ENCODE data around the gene CACNA1G.

- TF ChIP-seq EZH2 (IDR thresholded peaks at IDR 0.05; ENCODE audit: borderline replicate concordance, insufficient read depth, low read length, poor library complexity, severe bottlenecking) (no peak), POLR2AphosphoS5 (IDR thresholded peaks at IDR 0.05) (no peak), TAF1 (IDR thresholded peaks at IDR 0.05; ENCODE audit: low read depth) (no peak), SMC3 (conservative IDR thresholded peaks at IDR 0.05; ENCODE audit: poor library complexity) (no peak), RAD21 (conservative IDR thresholded peaks at IDR 0.05) (no peak), MXI1 (conservative IDR thresholded peaks at IDR 0.05; ENCODE audit: poor library complexity, severe bottlenecking) (no peak)
- TF ChIP-seq, protein P1, sequence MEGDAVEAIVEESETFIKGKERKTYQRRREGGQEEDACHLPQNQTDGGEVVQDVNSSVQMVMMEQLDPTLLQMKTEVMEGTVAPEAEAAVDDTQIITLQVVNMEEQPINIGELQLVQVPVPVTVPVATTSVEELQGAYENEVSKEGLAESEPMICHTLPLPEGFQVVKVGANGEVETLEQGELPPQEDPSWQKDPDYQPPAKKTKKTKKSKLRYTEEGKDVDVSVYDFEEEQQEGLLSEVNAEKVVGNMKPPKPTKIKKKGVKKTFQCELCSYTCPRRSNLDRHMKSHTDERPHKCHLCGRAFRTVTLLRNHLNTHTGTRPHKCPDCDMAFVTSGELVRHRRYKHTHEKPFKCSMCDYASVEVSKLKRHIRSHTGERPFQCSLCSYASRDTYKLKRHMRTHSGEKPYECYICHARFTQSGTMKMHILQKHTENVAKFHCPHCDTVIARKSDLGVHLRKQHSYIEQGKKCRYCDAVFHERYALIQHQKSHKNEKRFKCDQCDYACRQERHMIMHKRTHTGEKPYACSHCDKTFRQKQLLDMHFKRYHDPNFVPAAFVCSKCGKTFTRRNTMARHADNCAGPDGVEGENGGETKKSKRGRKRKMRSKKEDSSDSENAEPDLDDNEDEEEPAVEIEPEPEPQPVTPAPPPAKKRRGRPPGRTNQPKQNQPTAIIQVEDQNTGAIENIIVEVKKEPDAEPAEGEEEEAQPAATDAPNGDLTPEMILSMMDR (IDR thresholded peaks at IDR 0.05; ENCODE audit: poor library complexity, severe bottlenecking): no peak
- TF ChIP-seq, protein P2, sequence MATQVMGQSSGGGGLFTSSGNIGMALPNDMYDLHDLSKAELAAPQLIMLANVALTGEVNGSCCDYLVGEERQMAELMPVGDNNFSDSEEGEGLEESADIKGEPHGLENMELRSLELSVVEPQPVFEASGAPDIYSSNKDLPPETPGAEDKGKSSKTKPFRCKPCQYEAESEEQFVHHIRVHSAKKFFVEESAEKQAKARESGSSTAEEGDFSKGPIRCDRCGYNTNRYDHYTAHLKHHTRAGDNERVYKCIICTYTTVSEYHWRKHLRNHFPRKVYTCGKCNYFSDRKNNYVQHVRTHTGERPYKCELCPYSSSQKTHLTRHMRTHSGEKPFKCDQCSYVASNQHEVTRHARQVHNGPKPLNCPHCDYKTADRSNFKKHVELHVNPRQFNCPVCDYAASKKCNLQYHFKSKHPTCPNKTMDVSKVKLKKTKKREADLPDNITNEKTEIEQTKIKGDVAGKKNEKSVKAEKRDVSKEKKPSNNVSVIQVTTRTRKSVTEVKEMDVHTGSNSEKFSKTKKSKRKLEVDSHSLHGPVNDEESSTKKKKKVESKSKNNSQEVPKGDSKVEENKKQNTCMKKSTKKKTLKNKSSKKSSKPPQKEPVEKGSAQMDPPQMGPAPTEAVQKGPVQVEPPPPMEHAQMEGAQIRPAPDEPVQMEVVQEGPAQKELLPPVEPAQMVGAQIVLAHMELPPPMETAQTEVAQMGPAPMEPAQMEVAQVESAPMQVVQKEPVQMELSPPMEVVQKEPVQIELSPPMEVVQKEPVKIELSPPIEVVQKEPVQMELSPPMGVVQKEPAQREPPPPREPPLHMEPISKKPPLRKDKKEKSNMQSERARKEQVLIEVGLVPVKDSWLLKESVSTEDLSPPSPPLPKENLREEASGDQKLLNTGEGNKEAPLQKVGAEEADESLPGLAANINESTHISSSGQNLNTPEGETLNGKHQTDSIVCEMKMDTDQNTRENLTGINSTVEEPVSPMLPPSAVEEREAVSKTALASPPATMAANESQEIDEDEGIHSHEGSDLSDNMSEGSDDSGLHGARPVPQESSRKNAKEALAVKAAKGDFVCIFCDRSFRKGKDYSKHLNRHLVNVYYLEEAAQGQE (IDR thresholded peaks at IDR 0.05; ENCODE audit: borderline replicate concordance): no peak
Observed at GRCh38 chr17:50517504-50518383, 42.8 kb upstream of the CACNA1G start.

Data from neural cell (in vitro differentiated cells).